ENCODE data around the gene ANKRD23.

The ANKRD23 gene

GRCh38 chr2:96815326-96816126 is 28.3 kb downstream of the ANKRD23 start:
- peak overlapping the region; percentile 72 for H3K4me3 ChIP-seq (ENCODE audit: low read depth, low read length)
- DNase-seq (ENCODE audit: low read depth) = no peak
- TF ChIP-seq MYC (IDR thresholded peaks at IDR 0.05; ENCODE audit: low read depth, low read length) (peak; percentile 46; the same call in 1 of the 2 replicates), CTCF (IDR thresholded peaks at IDR 0.05; ENCODE audit: low read depth, low read length) (no peak), POLR2A (IDR thresholded peaks at IDR 0.05; ENCODE audit: extremely low read depth, insufficient read length) (no peak), MAX (IDR thresholded peaks at IDR 0.05; ENCODE audit: low read depth, low read length) (peak; percentile 70; the same call in 1 of the 2 replicates)

GRCh38 chr2:96813656-96814055 is 30.2 kb downstream of the ANKRD23 start:
- DNase-seq (ENCODE audit: low read depth) = no peak
- TF ChIP-seq POLR2A (IDR thresholded peaks at IDR 0.05; ENCODE audit: extremely low read depth, insufficient read length) = no peak
- TF ChIP-seq MYC (IDR thresholded peaks at IDR 0.05; ENCODE audit: low read depth, low read length) = no peak
- TF ChIP-seq CTCF (IDR thresholded peaks at IDR 0.05; ENCODE audit: low read depth, low read length) = no peak
- TF ChIP-seq MAX (IDR thresholded peaks at IDR 0.05; ENCODE audit: low read depth, low read length) = no peak
- no peak overlapping the region for H3K4me3 ChIP-seq (ENCODE audit: low read depth, low read length)

- TF ChIP-seq MAX (IDR thresholded peaks at IDR 0.05; ENCODE audit: low read depth, low read length) (no peak), MYC (IDR thresholded peaks at IDR 0.05; ENCODE audit: low read depth, low read length) (no peak), POLR2A (IDR thresholded peaks at IDR 0.05; ENCODE audit: extremely low read depth, insufficient read length) (no peak), CTCF (IDR thresholded peaks at IDR 0.05; ENCODE audit: low read depth, low read length) (no peak)
- DNase-seq (ENCODE audit: low read depth) = no peak
Measured at GRCh38 chr2:96811917-96812316, 31.9 kb downstream of the ANKRD23 start.

GRCh38 chr2:96810783-96811192 is 33.0 kb downstream of the ANKRD23 start:
- H3K4me3 ChIP-seq (ENCODE audit: low read depth, low read length) = no peak overlapping the region
- TF ChIP-seq MAX (IDR thresholded peaks at IDR 0.05; ENCODE audit: low read depth, low read length) = no peak
- no peak for TF ChIP-seq CTCF (IDR thresholded peaks at IDR 0.05; ENCODE audit: low read depth, low read length)
- no peak for TF ChIP-seq MYC (IDR thresholded peaks at IDR 0.05; ENCODE audit: low read depth, low read length)
- no peak for TF ChIP-seq POLR2A (IDR thresholded peaks at IDR 0.05; ENCODE audit: extremely low read depth, insufficient read length)
- DNase-seq (ENCODE audit: low read depth) = no peak

More at GRCh38 chr2:96811917-96812316, 31.9 kb downstream of the ANKRD23 start:
- no peak overlapping the region for H3K4me3 ChIP-seq (ENCODE audit: low read depth, low read length)

- no peak overlapping the region for H3K4me3 ChIP-seq (ENCODE audit: low read depth, low read length)
- no peak for DNase-seq (ENCODE audit: low read depth)
- TF ChIP-seq MYC (IDR thresholded peaks at IDR 0.05; ENCODE audit: low read depth, low read length) = no peak
Measured at GRCh38 chr2:96809951-96810782, 33.7 kb downstream of the ANKRD23 start.
